RWPE2 (cell line): ENCODE data around the gene SLX4IP.
"Not testable (repeated sequence)": the region's sequence is repeated elsewhere in the genome, so short reads cannot be mapped to it uniquely, and the experiment has no call there.

Source experiments
- ATAC-seq: fragments of 200-7000 bp; cut with Tn5 transposase; 3 replicates; pipeline ENCODE4 v1.9.1; 2021; ENCODE audit warnings: low read depth
- DNase-seq: peaks from one replicate; pipeline ENCODE4 v3.0.0-alpha.2; 2020; ENCODE audit warnings: low spot score
- H3K27ac ChIP-seq: fragments of 450-650 bp; 2 replicates; pipeline ENCODE4 v1.5.1; 2017; ENCODE audit warnings: mild to moderate bottlenecking; ENCODE audit not compliant: poor library complexity, severe bottlenecking
- H3K27me3 ChIP-seq: fragments of 250-450 bp; sonication (Bioruptor Pico); 2 replicates; pipeline ENCODE4 v1.5.1; 2021; ENCODE audit warnings: mild to moderate bottlenecking, moderate library complexity; ENCODE audit not compliant: insufficient read depth, poor library complexity, severe bottlenecking
- H3K36me3 ChIP-seq: fragments of 250-450 bp; sonication (Bioruptor Pico); 2 replicates; pipeline ENCODE4 v1.5.1; 2020; ENCODE audit warnings: low read depth, mild to moderate bottlenecking, moderate library complexity
- H3K4me1 ChIP-seq: fragments of 250-450 bp; sonication (Bioruptor Pico); 2 replicates; pipeline ENCODE4 v1.5.1; 2021; ENCODE audit warnings: mild to moderate bottlenecking, moderate library complexity; ENCODE audit not compliant: insufficient read depth, poor library complexity, severe bottlenecking
- H3K4me3 ChIP-seq: fragments of 250-450 bp; sonication (Bioruptor Pico); 2 replicates; pipeline ENCODE4 v1.5.1; 2021; ENCODE audit warnings: mild to moderate bottlenecking, moderate library complexity; ENCODE audit not compliant: severe bottlenecking
- H3K9me3 ChIP-seq: fragments of 250-450 bp; sonication (Bioruptor Pico); 2 replicates; pipeline ENCODE4 v1.5.1; 2021; ENCODE audit warnings: mild to moderate bottlenecking, moderate library complexity; ENCODE audit not compliant: severe bottlenecking
- CTCF ChIP-seq: fragments of 450-650 bp; IDR thresholded peaks from one replicate; pipeline ENCODE4 v1.5.1; 2017; ENCODE audit warnings: mild to moderate bottlenecking, moderate library complexity; ENCODE audit not compliant: poor library complexity, severe bottlenecking

SLX4IP gene

GRCh38 chr20:10390709-10391108 is 44.4 kb upstream of the SLX4IP start:
- H3K27me3 ChIP-seq: no peaks in the 10 kb centered on the region
- H3K36me3 ChIP-seq: no peaks in the 10 kb centered on the region
- no peak overlapping the region for H3K27ac ChIP-seq
- no peaks in the 10 kb centered on the region for H3K9me3 ChIP-seq
- H3K4me1 ChIP-seq: no peaks in the 10 kb centered on the region
- TF ChIP-seq CTCF: no peak
- ATAC-seq: no peak
- no peak for DNase-seq
- H3K4me3 ChIP-seq: no peak overlapping the region

- not testable (repeated sequence) for H3K9me3 ChIP-seq, H3K27me3 ChIP-seq, H3K4me3 ChIP-seq, H3K27ac ChIP-seq, DNase-seq, ATAC-seq, H3K4me1 ChIP-seq, H3K36me3 ChIP-seq
These were observed 40.4 kb upstream of the SLX4IP start for GRCh38 chr20:10394752-10395151.

GRCh38 chr20:10398834-10399369 is 36.2 kb upstream of the SLX4IP start:
- no peaks in the 10 kb centered on the region for H3K4me1 ChIP-seq
- H3K27ac ChIP-seq: no peak overlapping the region
- H3K9me3 ChIP-seq: no peaks in the 10 kb centered on the region
- DNase-seq (no peak), ATAC-seq (no peak)
- no peaks in the 10 kb centered on the region for H3K27me3 ChIP-seq
- no peaks in the 10 kb centered on the region for H3K36me3 ChIP-seq
- TF ChIP-seq CTCF: no peak
- no peak overlapping the region for H3K4me3 ChIP-seq

- H3K9me3 ChIP-seq: no peaks in the 10 kb centered on the region
- TF ChIP-seq CTCF: no peak
- DNase-seq: no peak
- H3K27ac ChIP-seq: no peak overlapping the region
- no peaks in the 10 kb centered on the region for H3K27me3 ChIP-seq
- no peak overlapping the region for H3K4me3 ChIP-seq
- H3K4me1 ChIP-seq: no peaks in the 10 kb centered on the region
- ATAC-seq: no peak
- peaks cover 26% of the 10 kb centered on the region for H3K36me3 ChIP-seq
These were observed 32.0 kb upstream of the SLX4IP start for GRCh38 chr20:10402938-10403608.

GRCh38 chr20:10404023-10404628 is 31.0 kb upstream of the SLX4IP start:
- TF ChIP-seq CTCF: no peak
- DNase-seq (no peak), ATAC-seq (no peak)
- H3K9me3 ChIP-seq: no peaks in the 10 kb centered on the region
- H3K4me1 ChIP-seq: no peaks in the 10 kb centered on the region
- H3K27me3 ChIP-seq: no peaks in the 10 kb centered on the region
- H3K4me3 ChIP-seq: no peak overlapping the region
- no peak overlapping the region for H3K27ac ChIP-seq
- H3K36me3 ChIP-seq: peaks cover 26% of the 10 kb centered on the region
